ENCODE results near the gene ALS2. TPM values are rescaled to one million over a fixed set of nuclear protein-coding genes. Genes with fewer than 3 reads are reported as not detected.

The ALS2 gene
- total and polyA plus RNA-seq, 2 of the 8 experiments (the other 6 are each of a cell fraction or from before 2014, with no cell fraction given) = 12.1 to 34.5 TPM

DNA sequence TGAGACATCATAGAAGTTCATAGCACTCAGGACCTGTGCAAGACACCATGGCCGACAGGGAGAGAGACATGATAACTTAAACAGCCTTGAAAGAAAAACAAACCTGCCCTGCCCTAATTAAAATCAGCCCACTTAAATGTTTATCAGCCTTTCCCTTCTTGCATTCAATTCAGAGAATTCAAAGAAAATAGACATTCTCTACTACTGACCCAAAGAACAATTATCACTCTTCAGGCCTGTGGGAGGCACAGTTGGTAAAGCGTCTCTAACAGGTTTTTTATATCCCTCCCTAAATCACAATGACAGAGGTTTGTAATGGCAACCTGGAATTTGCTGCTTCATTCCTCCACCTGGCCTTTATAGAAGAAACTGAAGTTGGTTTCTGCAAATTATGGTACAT, 27.3 kb upstream of the ALS2 start:
- Histone ChIP-seq H3K27ac (ENCODE audit: low read depth, low read length) (no peak overlapping the region), H3K9me3 (ENCODE audit: insufficient read depth in 2 of 2, low read depth in 1 of 2, low read length in 1 of 2) (no peaks in the 10 kb centered on the region), H2BK20ac (ENCODE audit: low read length) (no peak overlapping the region), H3K27me3 (replicated peaks in 1 of 4; ENCODE audit: control insufficient read depth in 3 of 4, extremely low read depth in 1 of 4, insufficient read depth in 3 of 4, low read length in 3 of 4) (no peaks in the 10 kb centered on the region), H2BK12ac (ENCODE audit: low read depth, low read length) (no peak overlapping the region), H3K18ac (ENCODE audit: extremely low read depth, low read length) (no peak overlapping the region), H2BK5ac (ENCODE audit: low read depth, low read length) (no peak overlapping the region), H3K9ac (replicated peaks in 1 of 4; ENCODE audit: extremely low read depth in 1 of 4, low read depth in 3 of 4, low read length in 3 of 4) (no peak overlapping the region), H3K14ac (ENCODE audit: insufficient read length) (no peak overlapping the region), H2BK15ac (ENCODE audit: low read length) (no peak overlapping the region), H3K36me3 (ENCODE audit: control insufficient read depth in 2 of 4, insufficient read depth in 4 of 4, low read length in 3 of 4) (no peaks in the 10 kb centered on the region), H2AFZ (ENCODE audit: low read length) (no peak overlapping the region), H3K23me2 (ENCODE audit: low read depth, low read length) (peaks cover 2% of the 10 kb centered on the region; the same call in 1 of the 2 replicates), H3K4ac (replicated peaks; ENCODE audit: insufficient read length, low read depth, low read length) (no peak overlapping the region), H4K20me1 (replicated peaks in 1 of 2; ENCODE audit: control insufficient read depth in 1 of 2, insufficient read depth in 2 of 2, low read length in 2 of 2) (no peaks in the 10 kb centered on the region), H3K56ac (replicated peaks; ENCODE audit: insufficient read length, low read depth, low read length) (no peak overlapping the region), H2BK120ac (replicated peaks; ENCODE audit: low read depth, low read length) (no peak overlapping the region), H3K4me3 (ENCODE audit: extremely low read depth in 1 of 4, insufficient read depth in 2 of 4, low read depth in 3 of 4, low read length in 4 of 4) (no peak overlapping the region), H3K4me2 (ENCODE audit: insufficient read depth in 1 of 2, low read depth in 2 of 2, low read length in 2 of 2) (no peak overlapping the region), H3K79me2 (ENCODE audit: control insufficient read depth in 1 of 2, insufficient read depth in 2 of 2, low read length in 2 of 2) (no peaks in the 10 kb centered on the region), H3K4me1 (replicated peaks in 1 of 4; ENCODE audit: control insufficient read depth in 3 of 4, insufficient read depth in 4 of 4, low read length in 3 of 4) (peaks cover 0 to 4% (median 2%) of the 10 kb centered on the region in 4 experiments; a peak in 5 of 7 replicates), H4K91ac (replicated peaks; ENCODE audit: insufficient read length, low read length) (no peak overlapping the region), H3K79me1 (ENCODE audit: low read depth, low read length) (no peaks in the 10 kb centered on the region), H4K5ac (ENCODE audit: insufficient read length, low read depth, low read length) (no peak overlapping the region), H2AK5ac (ENCODE audit: low read depth, low read length) (no peak overlapping the region), H3K23ac (ENCODE audit: insufficient read length) (no peak overlapping the region), H4K8ac (ENCODE audit: extremely low read depth, insufficient read depth, low read length) (no peak overlapping the region)
- DNase-seq (ENCODE audit: low read depth in 1 of 2, low spot score in 2 of 2) (no peak), FAIRE-seq (no peak)
- POLR2A ChIA-PET (ENCODE audit: partially characterized antibody) = interaction anchor here (0.6 kb wide), 1 partner anchor 96 kb away, joined by 3 read pairs; no protein-coding TSS in a partner anchor
- 67% methylated on average over 2 of the region's 2 CpGs; no CpG with 5 or more reads in 1 of the 2 experiments for WGBS, 2 experiments (ENCODE audit: extremely low coverage in 1 of 2, insufficient coverage in 1 of 2, insufficient read length in 1 of 2, insufficient replicate concordance in 2 of 2, low coverage in 1 of 2, low lambda C conversion rate in 2 of 2, missing lambda C conversion rate in 1 of 2)
- CTCF ChIA-PET (ENCODE audit: partially characterized antibody) = interaction anchor here (0.6 to 1.3 kb wide), 4 partner anchors 13 to 53 kb away, joined by 3 read pairs; no protein-coding TSS in a partner anchor
- TF ChIP-seq TAF1 (IDR thresholded peaks at IDR 0.05; ENCODE audit: low read depth, low read length) (no peak), RBBP5 (IDR thresholded peaks at IDR 0.05; ENCODE audit: borderline replicate concordance, low read depth, low read length) (no peak), EP300 (IDR thresholded peaks at IDR 0.05; ENCODE audit: borderline replicate concordance in 1 of 2, low read depth in 2 of 2, low read length in 2 of 2) (no peak), SRF (IDR thresholded peaks at IDR 0.05; ENCODE audit: low read depth, low read length) (no peak), CHD2 (IDR thresholded peaks at IDR 0.05; ENCODE audit: low read length) (no peak), NRF1 (IDR thresholded peaks at IDR 0.05; ENCODE audit: low read depth, low read length) (no peak), EGR1 (IDR thresholded peaks at IDR 0.05; ENCODE audit: borderline replicate concordance, low read depth, low read length) (no peak), ATF3 (IDR thresholded peaks at IDR 0.05; ENCODE audit: insufficient read depth, low read depth, low read length) (no peak), MAFK (IDR thresholded peaks at IDR 0.05; ENCODE audit: low read depth, low read length) (no peak), E2F6 (IDR thresholded peaks at IDR 0.05) (no peak), TBP (IDR thresholded peaks at IDR 0.05; ENCODE audit: low read depth, low read length) (no peak)
- TF ChIP-seq, protein P1, sequence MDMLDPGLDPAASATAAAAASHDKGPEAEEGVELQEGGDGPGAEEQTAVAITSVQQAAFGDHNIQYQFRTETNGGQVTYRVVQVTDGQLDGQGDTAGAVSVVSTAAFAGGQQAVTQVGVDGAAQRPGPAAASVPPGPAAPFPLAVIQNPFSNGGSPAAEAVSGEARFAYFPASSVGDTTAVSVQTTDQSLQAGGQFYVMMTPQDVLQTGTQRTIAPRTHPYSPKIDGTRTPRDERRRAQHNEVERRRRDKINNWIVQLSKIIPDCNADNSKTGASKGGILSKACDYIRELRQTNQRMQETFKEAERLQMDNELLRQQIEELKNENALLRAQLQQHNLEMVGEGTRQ (IDR thresholded peaks at IDR 0.05; ENCODE audit: low read length) = no peak

Measured in H1 (cell line).